Body of pancreas (tissue), 4 donors: ENCODE results near the gene CAB39L. TPM values are rescaled to one million over a fixed set of nuclear protein-coding genes. Genes with fewer than 3 reads are reported as not detected.
A peak's percentile ranks its signal among the peaks of the same experiment; 100 is the strongest.

Experiments
- ATAC-seq: fragments of 150-250 bp; one replicate; pipeline ENCODE4 v1.9.1; 2016
- DNase-seq, 4 donors: peaks; one replicate each; pipeline ENCODE4 v3.0.0-alpha.2; 2019
- H3K27ac ChIP-seq, 4 donors: fragments of 200-600 bp; sonication (generic); 1 replicate in 3 of 4; 2 replicates in 1 of 4; pipeline versions ENCODE4 v1.5.1 to v1.6.1; 2016 to 2019; ENCODE audit warnings: mild to moderate bottlenecking in 1 of 4, mixed read lengths in 1 of 4, moderate library complexity in 1 of 4
- H3K27me3 ChIP-seq, 2 donors: fragments of 200-600 bp; sonication (generic); one replicate each; pipeline ENCODE4 v1.6.0; 2016; ENCODE audit warnings: mild to moderate bottlenecking in 1 of 2
- H3K36me3 ChIP-seq, 2 donors: fragments of 200-600 bp; sonication (generic); replicated peaks in 1 of 2; 2 replicates each; pipeline ENCODE4 v1.5.1; 2016; ENCODE audit warnings: low read depth in 2 of 2; ENCODE audit not compliant: insufficient read depth in 1 of 2
- H3K4me1 ChIP-seq: fragments of 200-600 bp; sonication (generic); one replicate; pipeline ENCODE4 v1.6.0; 2016
- H3K4me3 ChIP-seq, 2 donors: fragments of 200-600 bp; sonication (generic); 1 replicate in 1 of 2; 2 replicates in 1 of 2; pipeline ENCODE4 v1.5.1; 2016 to 2019
- H3K9me3 ChIP-seq, 3 donors: fragments of 200-600 bp; sonication (generic); 1 replicate in 2 of 3; 2 replicates in 1 of 3; pipeline ENCODE4 v1.5.1; 2016
- POLR2A ChIP-seq, 3 donors: fragments of 450-650 bp; IDR thresholded peaks; one replicate each; pipeline ENCODE4 v1.6.1; 2016; ENCODE audit warnings: antibody characterized with exemption in 3 of 3, mild to moderate bottlenecking in 2 of 3
- WGBS, 2 donors: methylation state at CpG; one replicate each; pipeline ENCODE4 v1.1.5; 2017; 5-methylcytosine and 5-hydroxymethylcytosine counted together
- intact Hi-C: fragments of 100-400 bp; cut with DNase I; formaldehyde crosslinking; loops from one replicate; pipeline ENCODE4 v1.15.1; 2023
- total RNA-seq, 2 donors: library from RNA; depleted of rRNA; stranded (reverse); fragments of >200 nt; gene quantifications; one replicate each; pipeline ENCODE4 v1.1.0, GENCODE V29; 2016
- TF ChIP-seq, protein P1 (sequence below), 7 experiments: fragments of 450-650 bp in 4 of 7; fragments of 200-600 bp in 3 of 7; sonication (generic) in 3 of 7; IDR thresholded peaks; one replicate each; pipeline ENCODE4 v1.5.1; 2016 to 2019; ENCODE audit warnings: antibody characterized with exemption in 7 of 7

CAB39L gene
- total RNA-seq, 2 donors from 2014 or later, result 6.9 to 13.0 TPM

DNA sequence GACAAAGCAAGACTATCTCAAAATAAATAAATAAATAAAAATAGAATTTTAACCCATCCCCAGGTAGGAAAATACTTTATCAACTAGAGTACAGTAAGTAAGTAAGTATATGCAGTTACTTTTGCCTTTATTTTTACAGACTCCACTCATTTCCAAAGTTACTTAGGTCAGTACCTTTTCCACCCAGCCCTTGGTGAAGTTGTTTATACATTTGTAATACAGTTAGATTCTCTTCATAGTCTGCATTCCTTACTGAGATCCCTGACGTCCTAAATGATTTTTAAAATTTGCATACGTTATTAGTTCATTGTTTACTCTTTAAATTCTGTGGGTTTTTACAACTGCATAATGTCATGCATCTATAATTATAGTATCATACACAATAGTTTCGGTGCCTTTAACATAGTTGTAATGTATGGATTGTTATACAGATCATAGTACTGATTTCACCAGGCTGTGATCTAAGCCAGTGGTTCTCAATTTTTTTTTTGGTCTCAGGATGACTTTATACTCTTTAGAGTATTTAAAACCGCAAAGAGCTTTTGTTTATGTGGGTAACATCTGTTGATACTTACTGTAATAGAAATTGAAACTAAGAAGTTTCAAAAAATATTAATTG, 10.6 kb upstream of the CAB39L start:
- Histone ChIP-seq H3K27ac (no peak overlapping the region), H3K4me3 (no peak overlapping the region)
- intact Hi-C loops, result no loop called here

DNA sequence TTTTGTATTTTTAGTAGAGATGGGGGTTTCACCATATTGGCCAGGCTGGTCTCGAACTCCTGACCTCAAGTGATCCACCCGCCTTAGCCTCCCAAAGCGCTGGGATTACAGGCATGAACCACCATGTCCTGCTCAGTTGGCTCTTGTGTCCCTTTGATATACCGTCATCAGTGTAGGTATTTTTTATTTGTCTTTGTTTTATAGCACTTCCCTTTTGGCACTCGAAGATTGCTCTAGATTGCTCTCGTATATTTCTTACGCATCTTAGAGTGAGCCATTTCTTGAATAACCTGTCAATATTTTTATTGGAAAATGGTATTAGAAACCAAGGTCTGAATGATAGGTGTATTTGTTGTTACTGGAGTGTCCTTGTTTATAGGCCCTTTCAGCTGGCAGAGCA, 9.6 kb upstream of the CAB39L start:
- intact Hi-C loops, result no loop called here
- Histone ChIP-seq H3K4me3 (no peak overlapping the region), H3K9me3 (no peaks in the 10 kb centered on the region), H3K27ac (no peak overlapping the region), H3K27me3 (no peaks in the 10 kb centered on the region), H3K36me3 (no peaks in the 10 kb centered on the region), H3K4me1 (peaks cover 11% of the 10 kb centered on the region)
- DNase-seq (no peak), ATAC-seq (no peak)
- WGBS, 2 donors, result 95 to 96% methylated on average over 7 of the region's 7 CpGs
- no peak for TF ChIP-seq POLR2A (IDR thresholded peaks at IDR 0.05)
- TF ChIP-seq, protein P1, sequence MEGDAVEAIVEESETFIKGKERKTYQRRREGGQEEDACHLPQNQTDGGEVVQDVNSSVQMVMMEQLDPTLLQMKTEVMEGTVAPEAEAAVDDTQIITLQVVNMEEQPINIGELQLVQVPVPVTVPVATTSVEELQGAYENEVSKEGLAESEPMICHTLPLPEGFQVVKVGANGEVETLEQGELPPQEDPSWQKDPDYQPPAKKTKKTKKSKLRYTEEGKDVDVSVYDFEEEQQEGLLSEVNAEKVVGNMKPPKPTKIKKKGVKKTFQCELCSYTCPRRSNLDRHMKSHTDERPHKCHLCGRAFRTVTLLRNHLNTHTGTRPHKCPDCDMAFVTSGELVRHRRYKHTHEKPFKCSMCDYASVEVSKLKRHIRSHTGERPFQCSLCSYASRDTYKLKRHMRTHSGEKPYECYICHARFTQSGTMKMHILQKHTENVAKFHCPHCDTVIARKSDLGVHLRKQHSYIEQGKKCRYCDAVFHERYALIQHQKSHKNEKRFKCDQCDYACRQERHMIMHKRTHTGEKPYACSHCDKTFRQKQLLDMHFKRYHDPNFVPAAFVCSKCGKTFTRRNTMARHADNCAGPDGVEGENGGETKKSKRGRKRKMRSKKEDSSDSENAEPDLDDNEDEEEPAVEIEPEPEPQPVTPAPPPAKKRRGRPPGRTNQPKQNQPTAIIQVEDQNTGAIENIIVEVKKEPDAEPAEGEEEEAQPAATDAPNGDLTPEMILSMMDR (IDR thresholded peaks at IDR 0.05), result no peak

More for the DNA sequence above, 10.6 kb upstream of the CAB39L start:
- TF ChIP-seq POLR2A (IDR thresholded peaks at IDR 0.05), result no peak
- TF ChIP-seq, protein P1 (IDR thresholded peaks at IDR 0.05), result no peak
- 74 to 82% methylated on average over 4 of the region's 4 CpGs for WGBS, 2 donors
- no peaks in the 10 kb centered on the region for H3K36me3 ChIP-seq
- H3K4me1 ChIP-seq, result peaks cover 8% of the 10 kb centered on the region
- ATAC-seq (no peak), DNase-seq (no peak)
- H3K27me3 ChIP-seq, result no peaks in the 10 kb centered on the region
- no peaks in the 10 kb centered on the region for H3K9me3 ChIP-seq

DNA sequence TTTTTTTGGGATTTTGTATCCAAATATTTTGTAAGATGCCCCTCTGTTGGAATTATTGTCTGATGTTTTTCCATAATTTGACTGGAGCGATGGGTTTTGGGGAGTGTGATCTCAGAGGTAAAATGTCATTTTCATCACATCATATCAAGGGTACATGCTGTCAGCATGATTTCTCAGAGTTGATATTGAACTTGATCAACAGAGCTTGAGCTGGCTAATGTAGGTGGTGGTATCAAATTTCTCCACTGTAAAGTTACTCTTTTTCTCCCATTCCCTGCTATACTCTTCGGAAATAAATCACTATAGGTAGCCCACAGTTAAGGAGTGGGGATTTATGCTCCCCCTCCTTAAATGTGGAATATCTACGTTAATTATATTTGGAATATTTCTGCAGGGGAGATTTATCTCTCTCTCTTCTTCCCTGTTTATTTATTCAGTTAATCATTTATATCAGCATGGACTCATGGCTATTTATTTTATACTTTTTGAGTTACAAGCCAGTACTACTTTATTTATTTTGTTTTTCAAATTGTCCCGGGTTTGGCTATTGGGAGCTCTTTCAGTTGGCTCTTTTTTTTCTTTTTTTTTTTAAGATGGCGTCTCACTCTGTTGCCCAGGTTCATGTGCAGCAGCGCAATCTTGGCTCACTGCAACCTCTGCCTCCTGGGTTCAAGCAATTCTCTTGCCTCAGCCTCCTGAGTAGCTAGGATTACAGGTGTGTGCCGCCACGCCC, 9.0 kb upstream of the CAB39L start:
- ATAC-seq, result no peak
- H3K36me3 ChIP-seq, result no peaks in the 10 kb centered on the region
- H3K4me1 ChIP-seq, result peaks cover 17% of the 10 kb centered on the region
- peak overlapping the region in 1 of 4 donors; percentile 8 for H3K27ac ChIP-seq
- DNase-seq, result no peak
- intact Hi-C loops, result no loop called here
- WGBS, 2 donors, result 72 to 80% methylated on average over 8 of the region's 8 CpGs
- TF ChIP-seq POLR2A (IDR thresholded peaks at IDR 0.05), result no peak
- TF ChIP-seq, protein P1 (IDR thresholded peaks at IDR 0.05), result no peak
- no peaks in the 10 kb centered on the region for H3K27me3 ChIP-seq
- H3K4me3 ChIP-seq, result no peak overlapping the region
- H3K9me3 ChIP-seq, result no peaks in the 10 kb centered on the region

DNA sequence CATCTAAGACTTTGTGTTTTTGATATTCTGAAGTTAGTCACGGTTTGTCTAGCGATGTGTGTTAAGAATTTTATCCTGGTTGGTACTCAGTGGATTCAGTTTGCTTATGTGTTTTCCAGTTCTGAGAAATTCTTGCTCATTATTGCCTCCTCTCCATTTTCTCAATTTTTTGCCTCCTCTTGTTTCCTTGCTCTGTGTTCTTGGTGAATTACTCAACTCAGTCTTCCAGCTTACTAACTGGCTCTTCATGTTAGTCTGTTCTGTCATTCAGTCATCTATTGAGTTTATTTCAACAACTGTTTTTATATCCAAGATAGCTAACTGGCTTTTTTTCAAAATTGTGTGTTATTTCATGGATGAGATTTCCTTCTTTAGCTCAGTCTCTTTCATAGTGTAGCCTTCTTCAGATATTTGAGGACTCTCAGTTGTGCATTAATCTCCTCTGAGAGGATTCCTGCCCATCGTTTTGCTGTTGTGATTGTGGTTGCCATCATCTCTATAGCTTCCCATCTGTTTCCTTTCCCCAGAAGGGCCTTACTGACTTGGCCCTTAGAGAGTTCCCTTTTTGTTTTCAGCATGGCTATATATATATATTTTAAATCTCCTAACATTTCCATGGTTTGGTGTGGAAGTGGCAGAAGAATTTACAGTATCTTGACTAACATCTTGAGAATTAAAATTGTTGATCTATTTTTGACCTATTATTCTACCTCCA, 6.4 kb upstream of the CAB39L start:
- no peak for TF ChIP-seq POLR2A (IDR thresholded peaks at IDR 0.05)
- TF ChIP-seq, protein P1 (IDR thresholded peaks at IDR 0.05), result no peak
- no peaks in the 10 kb centered on the region for H3K9me3 ChIP-seq
- DNase-seq, result no peak
- ATAC-seq, result no peak
- 78 to 84% methylated on average over 3 of the region's 3 CpGs for WGBS, 2 donors
- H3K27me3 ChIP-seq, result no peaks in the 10 kb centered on the region
- H3K4me3 ChIP-seq, result no peak overlapping the region
- intact Hi-C loops, result no loop called here
- no peak overlapping the region for H3K27ac ChIP-seq
- no peaks in the 10 kb centered on the region for H3K36me3 ChIP-seq
- peaks cover 40% of the 10 kb centered on the region for H3K4me1 ChIP-seq
